ENCODE measurements around the gene ZNF662. TPM values are rescaled to one million over a fixed set of nuclear protein-coding genes. Genes with fewer than 3 reads are reported as not detected.

The ZNF662 gene
- total RNA-seq (2022; extraction: Qiagen RNA extraction), result not detected in 5 replicates

DNA sequence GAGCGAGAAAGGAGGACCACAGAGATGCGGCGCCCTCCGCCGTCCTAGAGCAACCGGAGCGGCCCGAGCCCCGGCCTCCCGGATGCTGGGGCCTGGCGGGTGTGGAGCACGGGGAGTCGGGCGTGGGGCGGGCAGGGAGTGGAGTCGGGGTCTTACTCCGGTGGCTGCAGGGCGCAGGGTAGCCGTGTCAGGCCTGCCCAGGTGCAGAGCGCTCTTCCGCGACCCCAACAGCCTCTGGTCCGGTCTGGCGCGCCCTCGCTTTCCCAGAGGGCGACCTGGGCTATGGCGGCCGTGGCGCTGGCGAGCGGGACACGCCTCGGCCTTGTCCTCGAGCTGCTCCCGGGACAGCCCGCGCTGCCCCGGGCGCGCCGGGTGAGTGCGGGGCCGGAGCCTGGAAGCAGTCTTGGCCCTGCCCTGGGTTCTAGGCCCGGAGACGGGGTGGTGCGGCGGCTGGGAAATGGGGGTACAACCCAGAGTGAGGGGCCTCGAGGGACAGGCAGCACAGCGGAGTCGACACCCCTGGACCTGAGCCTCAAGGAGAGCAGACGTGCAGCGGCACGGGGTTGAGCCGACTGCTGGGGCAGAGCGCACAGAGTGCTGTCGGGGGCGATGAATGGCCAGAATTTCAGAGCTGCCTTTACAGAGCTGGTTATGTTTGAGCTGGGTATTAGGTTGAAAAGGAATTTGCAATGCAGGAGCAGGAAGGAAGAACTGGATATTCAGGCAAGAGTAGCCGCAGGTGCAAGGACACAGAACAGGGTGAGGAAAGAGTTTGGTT, at the start of gene ZNF662:
Gene ZNF662, plus strand, starts transcription at position 73 of the 778 bp plus-strand sequence. CDS start 1,973 bp downstream, outside the sequence.

GRCh38 chr3:42875325-42876151, 30.4 kb upstream of the ZNF662 start, which contains the start of gene CYP8B1:
Gene CYP8B1 (minus strand): TSS chr3:42875879. CDS start chr3:42875816, 63 bp downstream.

Other genes with a start within 250 kb of the ZNF662 start
- not detected in 5 replicates for gene KLHL40, start 220.6 kb upstream of the ZNF662 start, total RNA-seq (2022; extraction: Qiagen RNA extraction)
- gene HHATL, start 203.3 kb upstream of the ZNF662 start, total RNA-seq (2022; extraction: Qiagen RNA extraction), result not detected in 5 replicates
- 0.30 to 0.54 TPM (median 0.35 TPM) in 5 replicates for gene CCDC13, start 132.9 kb upstream of the ZNF662 start, total RNA-seq (2022; extraction: Qiagen RNA extraction)
- gene HIGD1A, start 101.7 kb upstream of the ZNF662 start, total RNA-seq (2022; extraction: Qiagen RNA extraction), result 67.3 to 97.6 TPM (median 74.1 TPM) in 5 replicates
- 0.12 to 0.14 TPM (median 0.13 TPM) in 3 of 5 replicates, not detected in the others for gene ACKR2, start 96.7 kb upstream of the ZNF662 start, total RNA-seq (2022; extraction: Qiagen RNA extraction)
- gene CYP8B1, start 30.3 kb upstream of the ZNF662 start, total RNA-seq (2022; extraction: Qiagen RNA extraction), result not detected in 5 replicates
- not detected in 5 replicates for gene GASK1A, start 73.2 kb downstream of the ZNF662 start, total RNA-seq (2022; extraction: Qiagen RNA extraction)
- 6.8 to 8.8 TPM (median 7.7 TPM) in 5 replicates for gene POMGNT2, start 199.9 kb downstream of the ZNF662 start, total RNA-seq (2022; extraction: Qiagen RNA extraction)

Data from A549 treated with Hydrocortisone at 1 μM for 4 hours (cell line).